Epithelial cell of proximal tubule (primary cell): ENCODE data around the gene INSL3. TPM values are rescaled to one million over a fixed set of nuclear protein-coding genes. Genes with fewer than 3 reads are reported as not detected.

Source experiments
- DNase-seq: peaks from one replicate; pipeline ENCODE4 v3.0.0-alpha.2; 2011; ENCODE audit warnings: low read depth
- H3K4me3 ChIP-seq: 2 replicates; pipeline ENCODE4 v1.5.1; 2011; ENCODE audit warnings: low read depth, mild to moderate bottlenecking, low read length
- CTCF ChIP-seq: conservative IDR thresholded peaks from 2 replicates; pipeline ENCODE4 v1.5.1; 2012; ENCODE audit warnings: low read depth, mild to moderate bottlenecking, low read length
- total RNA-seq: library from RNA; depleted of rRNA; stranded (reverse); fragments of >200 nt; gene quantifications from 2 replicates; pipeline ENCODE4 v1.2.3, GENCODE V29; 2015

The INSL3 gene
- total RNA-seq, 1 donor from 2014 or later, result not detected

DNA sequence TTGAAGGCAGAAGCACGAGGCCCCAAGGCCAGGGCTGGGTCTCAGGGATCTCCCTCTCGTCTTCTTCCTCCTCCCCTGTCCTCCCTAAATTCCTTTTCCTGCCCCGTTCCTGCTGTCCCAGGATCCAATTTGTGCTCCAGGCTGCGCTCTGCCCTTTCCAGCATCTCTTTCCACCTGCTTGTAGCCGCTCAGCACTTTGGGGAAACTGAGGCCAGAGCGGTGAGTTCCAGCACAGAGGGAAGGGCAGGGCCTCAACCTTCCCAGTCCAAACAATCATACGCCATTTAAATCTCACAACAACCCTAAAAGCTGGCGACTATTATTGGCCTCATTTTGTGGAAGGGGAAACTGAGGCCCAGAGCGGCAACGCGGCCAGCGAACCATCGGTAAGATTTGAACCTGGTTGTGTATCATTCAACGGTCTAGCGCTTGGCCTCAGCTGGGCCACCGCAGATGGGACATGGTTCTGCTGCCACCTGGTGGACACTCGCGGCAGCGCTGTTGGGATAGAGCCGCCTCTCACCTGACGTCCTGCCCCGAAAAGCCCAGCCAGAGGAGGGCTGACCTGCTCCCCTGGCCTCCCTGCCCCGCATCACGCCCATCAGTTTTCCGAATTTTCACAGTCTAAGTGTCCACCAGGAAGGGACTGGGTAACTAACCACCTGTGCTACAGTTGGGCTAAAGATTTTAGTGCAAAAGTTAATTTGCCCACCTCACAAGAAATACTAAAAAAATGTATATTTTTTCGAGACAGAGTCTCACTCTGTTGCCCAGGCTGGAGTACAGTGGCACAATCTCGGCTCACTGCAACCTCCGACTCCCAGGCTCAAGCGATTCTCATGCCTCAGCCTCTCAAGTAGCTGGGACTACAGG, 34.2 kb upstream of the INSL3 start:
- DNase-seq, result no peak
- TF ChIP-seq CTCF, result peak; percentile 94
- no peak overlapping the region for H3K4me3 ChIP-seq

DNA sequence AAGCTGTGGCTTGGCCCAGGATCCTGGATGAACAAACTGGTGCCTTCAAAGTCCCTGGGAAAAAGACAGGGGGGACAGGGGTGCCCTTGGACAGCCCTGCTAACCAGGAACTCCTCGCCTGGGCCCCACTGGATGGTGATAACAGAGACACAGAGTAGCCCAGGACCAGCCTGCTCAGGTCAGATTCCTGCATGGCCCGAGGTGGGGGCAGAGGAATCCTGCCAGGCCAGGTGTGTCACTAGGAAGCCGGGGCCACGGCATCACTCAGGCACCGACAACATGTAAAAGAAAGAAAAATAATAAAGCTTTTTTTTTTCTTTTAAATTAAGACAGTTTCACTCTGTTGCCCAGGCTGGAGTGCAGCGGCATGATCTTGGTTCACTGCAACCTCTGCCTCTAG, 32.7 kb upstream of the INSL3 start:
- TF ChIP-seq CTCF, result no peak
- no peak overlapping the region for H3K4me3 ChIP-seq

DNA sequence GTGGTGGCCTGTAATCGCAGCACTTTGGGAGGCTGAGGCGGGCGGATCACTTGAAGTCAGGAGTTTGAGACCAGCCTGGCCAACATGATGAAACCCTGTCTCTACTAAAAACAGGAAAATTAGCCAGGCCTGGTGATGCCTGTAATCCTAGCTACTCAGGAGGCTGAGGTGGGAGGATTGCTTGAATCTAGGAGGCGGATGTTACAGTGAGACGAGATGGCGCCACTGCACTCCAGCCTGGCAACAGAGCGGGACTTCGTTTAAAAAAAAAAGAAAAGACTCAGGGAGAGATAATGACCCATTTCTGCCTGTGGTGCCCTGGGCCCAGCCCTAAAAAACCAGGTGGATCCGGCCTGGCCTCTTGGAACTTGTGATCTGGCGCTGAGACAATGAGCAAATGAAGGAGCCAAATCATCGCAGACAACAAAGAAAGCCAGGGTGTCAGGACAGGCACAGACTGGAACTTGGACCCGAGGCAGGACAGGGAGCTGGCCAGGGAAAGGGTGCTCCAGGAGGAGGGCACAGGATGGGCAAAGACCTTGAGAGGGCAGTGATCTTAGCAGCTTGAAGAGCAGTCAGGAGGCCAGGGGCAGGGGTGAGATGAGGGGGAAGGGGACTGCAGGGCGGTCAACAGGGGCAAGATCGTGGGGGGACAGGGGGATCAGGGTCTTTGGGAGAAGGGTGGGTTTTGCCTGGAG, 27.4 kb upstream of the INSL3 start:
- no peak overlapping the region for H3K4me3 ChIP-seq
- no peak for TF ChIP-seq CTCF
- DNase-seq, result no peak

More for the DNA sequence above, 32.7 kb upstream of the INSL3 start:
- no peak for DNase-seq

DNA sequence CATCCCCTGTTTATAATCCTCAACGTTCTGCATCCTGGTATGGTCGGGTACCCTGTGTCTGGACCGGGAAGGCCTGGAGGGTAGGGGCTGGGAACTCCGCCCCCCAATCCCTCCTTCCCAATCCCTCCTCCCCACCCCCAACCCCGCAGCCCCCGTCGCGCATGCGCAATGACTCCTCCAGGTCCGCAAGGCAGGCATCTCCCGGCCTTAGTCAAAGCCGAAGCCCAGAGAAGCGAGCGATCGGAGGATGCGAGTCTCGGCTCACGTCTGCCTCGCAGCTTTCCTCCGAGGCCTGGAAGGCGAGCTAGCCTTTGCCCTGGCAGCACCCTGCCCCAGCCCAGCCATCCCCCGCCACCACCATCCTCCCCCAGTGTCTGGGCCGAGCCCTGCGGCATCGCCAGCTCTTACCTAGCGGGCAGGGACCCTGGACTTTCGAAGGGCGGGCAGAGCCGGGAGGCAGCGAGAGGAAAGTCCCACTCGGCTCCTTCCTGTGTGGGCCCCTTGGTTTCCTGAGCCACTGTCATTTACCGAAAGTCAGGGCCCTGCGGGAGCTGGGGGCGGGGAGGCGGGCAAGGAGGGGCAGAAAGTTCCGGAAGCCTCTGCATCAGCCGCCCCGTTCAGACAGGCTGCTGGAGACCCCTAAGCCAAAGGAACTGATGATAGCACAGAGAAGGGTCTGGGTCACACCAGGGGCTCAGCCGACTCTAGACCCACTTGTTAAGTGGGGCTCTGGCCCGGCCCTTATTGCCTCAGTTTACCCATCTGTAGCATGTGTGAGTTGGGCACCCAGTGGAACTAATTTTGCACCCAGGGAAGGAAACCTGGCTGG, 26.4 kb upstream of the INSL3 start, which contains the start of gene JAK3:
JAK3 (minus strand) TSS at position 445 of the 829 bp plus-strand sequence. CDS start 3,565 bp downstream, outside the sequence.
- no peak for TF ChIP-seq CTCF
- DNase-seq, result no peak
- H3K4me3 ChIP-seq, result peak within 1 kb of the TSS; percentile 39

DNA sequence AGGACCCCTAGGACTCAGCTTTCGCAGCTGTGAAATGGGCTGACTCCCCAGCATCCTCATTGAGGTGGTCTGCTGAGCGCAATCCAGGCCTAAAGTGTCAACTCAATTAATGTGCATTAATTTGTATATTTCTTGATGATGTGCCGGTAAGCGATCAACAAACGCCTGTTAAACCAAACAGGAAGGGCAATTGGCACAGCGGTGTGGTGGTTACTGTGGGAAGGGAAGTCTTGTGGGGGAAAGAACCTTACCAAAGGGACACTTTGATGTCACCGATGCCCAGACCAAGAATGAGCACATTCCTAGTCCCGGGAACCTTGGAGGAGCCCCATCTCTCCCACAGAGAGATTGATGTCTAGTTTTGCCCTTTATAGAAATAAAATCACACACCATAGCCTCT, 24.8 kb upstream of the INSL3 start:
- TF ChIP-seq CTCF, result no peak
- H3K4me3 ChIP-seq, result no peak overlapping the region
- no peak for DNase-seq

- no peak for DNase-seq
- no peak for TF ChIP-seq CTCF
Observed at GRCh38 chr19:17843908-17844490, 22.7 kb upstream of the INSL3 start.

More at GRCh38 chr19:17843908-17844490, 22.7 kb upstream of the INSL3 start:
- H3K4me3 ChIP-seq, result no peak overlapping the region
